Activated CD8-positive, alpha-beta T cell treated with anti-CD3 and anti-CD28 coated beads for 36 hours (primary cell): ENCODE measurements around the gene TENT4A. TPM values are rescaled to one million over a fixed set of nuclear protein-coding genes. Genes with fewer than 3 reads are reported as not detected.

Experiments used
- ATAC-seq: fragments of 200-7000 bp; cut with Tn5 transposase; one replicate; pipeline ENCODE4 v1.10.0; 2021; ENCODE audit warnings: mild to moderate bottlenecking, moderate library complexity
- CTCF ChIA-PET: fragments of 350-600 bp; sonication (Branson Sonifier 250); formaldehyde crosslinking; loops from one replicate; lab custom pipeline; 2021; ENCODE audit warnings: antibody characterized with exemption; lab: Charles Lee
- POLR2A ChIA-PET: fragments of 350-600 bp; sonication (Branson Sonifier 250); formaldehyde crosslinking; loops from one replicate; lab custom pipeline; 2021; ENCODE audit warnings: antibody characterized with exemption; lab: Charles Lee
- DNase-seq: peaks from one replicate; pipeline ENCODE4 v3.0.0-alpha.2; 2020
- H3K27ac Mint-ChIP-seq: one replicate; pipeline ENCODE4 v1.8.0; 2021; ENCODE audit warnings: mild to moderate bottlenecking, mixed read lengths
- H3K27me3 Mint-ChIP-seq: one replicate; pipeline ENCODE4 v1.8.0; 2021; ENCODE audit warnings: mixed read lengths
- H3K36me3 Mint-ChIP-seq: one replicate; pipeline ENCODE4 v1.8.0; 2021; ENCODE audit warnings: low read depth, mixed read lengths
- H3K4me1 Mint-ChIP-seq: one replicate; pipeline ENCODE4 v1.8.0; 2021; ENCODE audit warnings: low read depth, mixed read lengths
- H3K4me3 Mint-ChIP-seq: one replicate; pipeline ENCODE4 v1.8.0; 2021; ENCODE audit warnings: mild to moderate bottlenecking, moderate library complexity, mixed read lengths
- H3K9me3 Mint-ChIP-seq: one replicate; pipeline ENCODE4 v1.8.0; 2021; ENCODE audit warnings: mixed read lengths
- intact Hi-C: fragments of 100-400 bp; cut with micrococcal nuclease; formaldehyde crosslinking; loops from one replicate; pipeline ENCODE4 v1.10.0; 2022
- total RNA-seq, 2 experiments: library from RNA; stranded (reverse); gene quantifications; one replicate each; pipeline ENCODE4 v1.2.3, GENCODE V29; 2021
- TF ChIP-seq, protein P1 (sequence below): fragments of 200-600 bp; IDR thresholded peaks from one replicate; pipeline ENCODE4 v1.8.0; 2022; ENCODE audit warnings: antibody characterized with exemption, mild to moderate bottlenecking

TENT4A gene
- total RNA-seq, 2 experiments from 2014 or later, result 50.6 to 51.9 TPM

DNA sequence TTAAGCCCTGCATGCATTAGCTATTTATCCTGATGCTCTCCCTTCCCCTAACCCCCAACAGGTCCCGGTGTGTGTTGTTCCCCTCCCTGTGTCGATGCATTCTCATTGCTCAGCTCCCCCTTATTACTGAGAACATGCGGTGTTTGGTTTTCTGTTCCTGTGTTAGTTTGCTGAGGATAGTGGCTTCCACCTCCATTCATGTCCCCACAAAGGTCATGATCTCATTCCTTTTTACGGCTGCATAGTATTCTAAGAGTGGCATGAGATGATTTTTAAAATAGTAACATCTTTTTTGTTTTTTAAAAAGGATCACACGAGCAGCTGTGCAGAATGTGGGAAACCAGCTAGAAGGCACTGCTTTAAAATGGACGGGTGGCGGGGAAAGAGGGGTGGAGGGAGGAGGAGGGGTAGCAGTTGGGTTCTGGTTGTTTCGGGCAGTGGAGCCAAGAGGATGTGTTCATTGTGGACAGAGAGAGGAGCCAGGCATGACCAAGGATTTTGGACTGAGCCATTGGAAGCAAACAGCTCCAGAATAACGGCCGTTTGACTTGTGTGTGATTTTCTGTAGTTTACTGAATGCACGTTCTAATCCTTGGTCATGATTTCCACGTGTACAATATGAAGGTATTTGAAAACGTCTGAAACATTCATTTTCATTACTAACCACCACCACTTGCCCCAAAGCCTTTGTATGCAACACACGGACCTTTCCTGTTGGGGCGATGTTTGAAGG is 1.7 kb upstream of the TENT4A start:
- peaks cover 1% of the 10 kb centered on the region for H3K27me3 Mint-ChIP-seq
- ChIA-PET POLR2A (interaction anchor here (0.6 to 2.8 kb wide), 5 partner anchors 15 to 117 kb away, joined by 3 to 22 read pairs (median 4); partner anchors contain the start of genes NSUN2 and SRD5A1), CTCF (interaction anchor here (1.0 kb wide), 1 partner anchor 18 kb away, joined by 3 read pairs; no protein-coding TSS in a partner anchor)
- no peaks in the 10 kb centered on the region for H3K9me3 Mint-ChIP-seq
- ATAC-seq (no peak), DNase-seq (no peak)
- peaks cover 17% of the 10 kb centered on the region for H3K36me3 Mint-ChIP-seq
- TF ChIP-seq, protein P1, sequence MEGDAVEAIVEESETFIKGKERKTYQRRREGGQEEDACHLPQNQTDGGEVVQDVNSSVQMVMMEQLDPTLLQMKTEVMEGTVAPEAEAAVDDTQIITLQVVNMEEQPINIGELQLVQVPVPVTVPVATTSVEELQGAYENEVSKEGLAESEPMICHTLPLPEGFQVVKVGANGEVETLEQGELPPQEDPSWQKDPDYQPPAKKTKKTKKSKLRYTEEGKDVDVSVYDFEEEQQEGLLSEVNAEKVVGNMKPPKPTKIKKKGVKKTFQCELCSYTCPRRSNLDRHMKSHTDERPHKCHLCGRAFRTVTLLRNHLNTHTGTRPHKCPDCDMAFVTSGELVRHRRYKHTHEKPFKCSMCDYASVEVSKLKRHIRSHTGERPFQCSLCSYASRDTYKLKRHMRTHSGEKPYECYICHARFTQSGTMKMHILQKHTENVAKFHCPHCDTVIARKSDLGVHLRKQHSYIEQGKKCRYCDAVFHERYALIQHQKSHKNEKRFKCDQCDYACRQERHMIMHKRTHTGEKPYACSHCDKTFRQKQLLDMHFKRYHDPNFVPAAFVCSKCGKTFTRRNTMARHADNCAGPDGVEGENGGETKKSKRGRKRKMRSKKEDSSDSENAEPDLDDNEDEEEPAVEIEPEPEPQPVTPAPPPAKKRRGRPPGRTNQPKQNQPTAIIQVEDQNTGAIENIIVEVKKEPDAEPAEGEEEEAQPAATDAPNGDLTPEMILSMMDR, result no peak
- intact Hi-C loops, result loop anchor here (5.0 kb wide), 1 partner anchor 79 kb away; the partner anchor contains the start of genes NSUN2 and SRD5A1
- peak overlapping the region; percentile 82 for H3K4me3 Mint-ChIP-seq
- peaks cover 18% of the 10 kb centered on the region for H3K4me1 Mint-ChIP-seq
- peak overlapping the region; percentile 95 for H3K27ac Mint-ChIP-seq

DNA sequence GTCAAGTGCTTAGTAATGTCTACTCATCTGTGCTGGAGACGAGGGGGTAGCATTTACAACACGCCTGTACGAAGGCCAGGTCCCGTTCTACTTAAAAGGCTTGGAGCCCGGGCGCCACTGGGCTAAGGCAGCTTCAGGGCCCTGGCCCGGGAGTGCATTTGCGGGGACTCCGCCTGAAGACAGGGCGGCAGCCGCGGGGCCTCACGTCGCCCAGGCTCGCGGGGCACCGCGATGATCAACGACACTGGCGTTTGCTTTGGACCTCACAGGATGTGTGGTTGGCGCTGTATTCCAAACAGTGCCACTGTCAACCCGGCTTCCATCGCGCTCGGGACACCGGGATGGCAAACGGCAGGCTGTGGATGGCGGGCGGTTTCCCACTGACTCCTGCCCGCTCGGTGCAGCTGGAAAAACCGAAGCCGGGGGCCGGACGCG is 1.1 kb upstream of the TENT4A start:
- POLR2A ChIA-PET, result interaction anchor here (0.6 to 2.8 kb wide), 5 partner anchors 15 to 117 kb away, joined by 3 to 22 read pairs (median 4); partner anchors contain the start of genes NSUN2 and SRD5A1
- Mint-ChIP-seq H3K27ac (peak overlapping the region; percentile 95), H3K4me3 (peak overlapping the region; percentile 82), H3K27me3 (peaks cover 1% of the 10 kb centered on the region), H3K4me1 (peaks cover 24% of the 10 kb centered on the region), H3K36me3 (peaks cover 21% of the 10 kb centered on the region), H3K9me3 (no peaks in the 10 kb centered on the region)
- CTCF ChIA-PET, result interaction anchor here (1.0 kb wide), 1 partner anchor 17 kb away, joined by 3 read pairs; no protein-coding TSS in a partner anchor
- ATAC-seq (peak; percentile 7), DNase-seq (peak; percentile 67)
- intact Hi-C loops, result loop anchor here (5.0 kb wide), 1 partner anchor 80 kb away; the partner anchor contains the start of genes NSUN2 and SRD5A1
- TF ChIP-seq, protein P1, result no peak

DNA sequence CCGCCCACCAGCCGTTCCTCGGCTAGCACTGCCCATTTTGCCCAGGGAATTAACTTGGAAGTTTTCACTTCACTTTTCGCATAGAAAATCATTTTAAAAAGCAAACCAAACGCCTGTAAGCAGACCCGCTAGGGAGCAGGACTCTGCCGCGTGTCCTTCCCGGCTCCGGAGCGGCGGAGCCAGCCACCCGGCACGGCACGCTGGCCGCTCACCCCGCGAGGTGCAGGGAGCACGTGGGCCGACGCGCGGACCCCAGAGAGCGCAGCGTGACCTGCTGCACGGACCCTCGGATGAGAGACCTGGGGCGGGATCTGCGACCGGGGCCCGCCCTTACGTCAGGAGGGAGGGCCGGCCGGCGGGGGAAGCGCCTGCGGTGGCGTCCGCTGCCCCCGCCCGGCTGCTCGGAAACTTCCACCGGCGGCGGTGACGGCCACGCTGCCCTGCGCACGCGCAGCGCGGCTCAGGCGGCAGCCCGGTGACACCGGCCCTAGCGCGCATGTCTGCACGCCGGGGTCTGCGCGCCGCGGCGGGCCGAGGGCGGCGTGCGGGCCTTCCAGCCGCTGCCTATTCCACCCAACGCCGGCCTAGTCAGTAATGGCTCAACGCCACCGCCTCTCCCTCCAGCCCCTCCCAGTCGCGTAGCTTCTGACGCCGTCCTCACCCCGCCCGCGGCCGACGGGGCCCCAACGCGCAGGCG is 507 bp upstream of the TENT4A start:
- Mint-ChIP-seq H3K27me3 (peaks cover 1% of the 10 kb centered on the region), H3K9me3 (no peaks in the 10 kb centered on the region), H3K4me3 (peak overlapping the region; percentile 82), H3K4me1 (peaks cover 29% of the 10 kb centered on the region), H3K27ac (peak overlapping the region; percentile 95), H3K36me3 (peaks cover 24% of the 10 kb centered on the region)
- peak; percentile 84 for ATAC-seq
- TF ChIP-seq, protein P1, result no peak
- ChIA-PET POLR2A (interaction anchor here (1.0 to 2.8 kb wide), 5 partner anchors 17 to 116 kb away, joined by 3 to 22 read pairs (median 4); partner anchors contain the start of genes NSUN2 and SRD5A1), CTCF (no interaction called here)
- DNase-seq, result peak; percentile 95
- intact Hi-C loops, result loop anchor here (5.0 kb wide), 1 partner anchor 80 kb away; the partner anchor contains the start of genes NSUN2 and SRD5A1

DNA sequence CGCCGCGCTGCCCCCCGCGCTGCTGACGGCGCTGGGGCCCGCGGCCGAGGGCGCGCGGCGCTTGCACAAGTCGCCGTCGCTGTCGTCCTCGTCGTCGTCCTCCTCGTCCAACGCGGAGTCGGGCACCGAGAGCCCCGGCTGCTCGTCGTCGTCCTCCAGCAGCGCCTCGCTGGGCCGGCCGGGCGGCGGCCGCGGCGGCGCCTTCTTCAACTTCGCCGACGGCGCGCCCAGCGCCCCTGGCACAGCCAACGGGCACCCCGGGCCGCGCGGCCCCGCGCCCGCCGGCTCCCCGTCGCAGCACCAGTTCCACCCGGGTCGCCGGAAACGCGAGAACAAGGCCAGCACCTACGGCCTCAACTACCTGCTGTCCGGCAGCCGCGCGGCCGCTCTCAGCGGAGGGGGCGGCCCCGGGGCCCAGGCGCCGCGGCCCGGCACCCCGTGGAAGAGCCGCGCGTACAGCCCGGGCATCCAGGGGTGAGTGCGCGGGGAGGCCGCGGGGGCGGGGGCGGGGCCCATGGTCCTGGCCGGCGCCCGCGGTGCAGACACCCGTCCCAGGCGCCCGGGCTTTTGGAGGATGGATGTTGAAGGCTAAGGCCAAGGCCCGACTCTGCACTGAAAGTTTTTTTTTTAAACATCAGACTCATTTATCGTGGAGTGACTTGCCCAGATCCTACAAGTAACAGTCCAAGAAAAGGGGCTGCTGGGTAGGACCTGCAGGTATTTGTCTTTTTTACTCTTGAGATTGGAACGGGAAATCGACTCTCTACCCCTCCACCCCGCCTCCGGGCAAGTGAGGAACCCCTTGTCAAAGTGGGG is 1.2 kb downstream of the TENT4A start:
- Mint-ChIP-seq H3K36me3 (peaks cover 39% of the 10 kb centered on the region), H3K27ac (peak overlapping the region; percentile 74), H3K4me3 (peak overlapping the region; percentile 86), H3K27me3 (peaks cover 1% of the 10 kb centered on the region), H3K9me3 (no peaks in the 10 kb centered on the region), H3K4me1 (peaks cover 45% of the 10 kb centered on the region)
- peak; percentile 35 for DNase-seq
- intact Hi-C loops, result loop anchor here (5.0 kb wide), 1 partner anchor 82 kb away; the partner anchor contains the start of genes NSUN2 and SRD5A1
- ChIA-PET CTCF (no interaction called here), POLR2A (no interaction called here)
- TF ChIP-seq, protein P1, result no peak
- ATAC-seq, result no peak
